Measurements from ENCODE around the gene ZNF821. TPM values are rescaled to one million over a fixed set of nuclear protein-coding genes. Genes with fewer than 3 reads are reported as not detected.
"Not testable (repeated sequence)": the region's sequence is repeated elsewhere in the genome, so short reads cannot be mapped to it uniquely, and the experiment has no call there.

Gene ZNF821
- total RNA-seq, 1 donor from 2014 or later: 3.2 TPM

GRCh38 chr16:71834291-71834690 lies 49.7 kb downstream of the ZNF821 start:
- DNase-seq (no peak), ATAC-seq (no peak)
- intact Hi-C loops (cut with micrococcal nuclease): no loop called here

- ATAC-seq; DNase-seq; intact Hi-C loops (cut with micrococcal nuclease): not testable (repeated sequence)
These were observed 51.9 kb downstream of the ZNF821 start for GRCh38 chr16:71832112-71832511.

DNA sequence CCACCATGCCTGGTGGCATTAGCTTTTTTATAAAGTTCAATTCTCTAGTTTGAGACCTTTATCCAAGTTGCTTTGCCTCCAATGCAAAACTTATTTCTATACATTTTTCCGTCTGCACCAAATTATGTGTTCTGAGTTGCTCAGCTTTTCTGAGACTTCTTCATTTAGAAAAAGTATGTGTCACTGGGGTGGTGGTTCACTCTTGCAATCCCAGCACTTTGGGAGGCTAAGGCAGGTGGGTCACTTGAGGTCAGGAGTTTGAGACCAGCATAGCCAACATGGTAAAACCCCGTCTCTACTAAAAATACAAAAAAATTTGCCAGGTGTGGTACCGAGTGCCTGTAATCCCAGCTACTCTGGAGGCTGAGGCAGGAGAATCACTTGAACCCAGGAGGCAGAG lies 52.3 kb downstream of the ZNF821 start:
- ATAC-seq; DNase-seq; intact Hi-C loops (cut with micrococcal nuclease): not testable (repeated sequence)

GRCh38 chr16:71830359-71830758 lies 53.6 kb downstream of the ZNF821 start:
- DNase-seq: no peak
- no peak for ATAC-seq
- intact Hi-C loops (cut with micrococcal nuclease): no loop called here

GRCh38 chr16:71826533-71827017 lies 57.4 kb downstream of the ZNF821 start:
- no peak for DNase-seq
- intact Hi-C loops (cut with micrococcal nuclease): no loop called here
- no peak for ATAC-seq

- intact Hi-C loops (cut with micrococcal nuclease); ATAC-seq; DNase-seq: not testable (repeated sequence)
These were observed 66.9 kb downstream of the ZNF821 start for GRCh38 chr16:71817155-71817500.

- no peak for DNase-seq
These were observed 72.7 kb downstream of the ZNF821 start for GRCh38 chr16:71811261-71811803.

DNA sequence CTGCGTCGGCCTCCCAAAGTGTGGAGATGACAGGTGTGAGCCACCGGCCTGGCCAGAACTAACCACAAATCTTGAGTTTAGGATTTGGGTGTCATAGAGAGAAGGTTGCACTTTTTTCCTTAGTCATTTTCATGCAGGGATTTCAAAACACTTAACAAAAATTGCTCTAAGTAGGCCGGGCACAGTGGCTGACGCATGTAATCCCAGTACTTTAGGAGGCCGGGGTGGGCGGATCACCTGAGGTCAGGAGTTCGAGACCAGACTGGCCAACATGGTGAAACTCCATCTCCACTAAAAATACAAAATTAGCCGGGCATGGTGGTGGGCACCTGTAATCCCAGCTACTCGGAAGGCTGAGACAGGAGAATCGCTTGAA lies 73.8 kb downstream of the ZNF821 start:
- ATAC-seq; intact Hi-C loops (cut with micrococcal nuclease); DNase-seq: not testable (repeated sequence)

More at GRCh38 chr16:71811261-71811803, 72.7 kb downstream of the ZNF821 start:
- no peak for ATAC-seq
- intact Hi-C loops (cut with micrococcal nuclease): no loop called here

Other genes with a start within 250 kb of the ZNF821 start
- gene PHLPP2, start 159.5 kb downstream of the ZNF821 start, total RNA-seq: 3.4 TPM
- gene AP1G1, start 75.3 kb downstream of the ZNF821 start, total RNA-seq: 33.7 TPM
- gene ATXN1L, start 38.2 kb downstream of the ZNF821 start, total RNA-seq: 14.4 TPM
- 110 TPM for gene IST1, start 11.3 kb upstream of the ZNF821 start, total RNA-seq
- gene PKD1L3, start 116.2 kb upstream of the ZNF821 start, total RNA-seq: 0.22 TPM
- gene DHODH, start 124.6 kb upstream of the ZNF821 start, total RNA-seq: 6.1 TPM
- gene HP, start 170.3 kb upstream of the ZNF821 start, total RNA-seq: 80.3 TPM
- 94.9 TPM for gene HPR, start 179.0 kb upstream of the ZNF821 start, total RNA-seq
- gene TXNL4B, start 209.4 kb upstream of the ZNF821 start, total RNA-seq: 5.4 TPM
- gene DHX38, start 209.7 kb upstream of the ZNF821 start, total RNA-seq: 43.1 TPM